DMS79 (cell line): Measurements from ENCODE around the gene CTPS1.
A peak's percentile ranks its signal among the peaks of the same experiment; 100 is the strongest.

Experiments used
- DNase-seq: peaks from one replicate; lab custom pipeline; 2025; lab: John Stamatoyannopoulos, UW

CTPS1 gene

DNA sequence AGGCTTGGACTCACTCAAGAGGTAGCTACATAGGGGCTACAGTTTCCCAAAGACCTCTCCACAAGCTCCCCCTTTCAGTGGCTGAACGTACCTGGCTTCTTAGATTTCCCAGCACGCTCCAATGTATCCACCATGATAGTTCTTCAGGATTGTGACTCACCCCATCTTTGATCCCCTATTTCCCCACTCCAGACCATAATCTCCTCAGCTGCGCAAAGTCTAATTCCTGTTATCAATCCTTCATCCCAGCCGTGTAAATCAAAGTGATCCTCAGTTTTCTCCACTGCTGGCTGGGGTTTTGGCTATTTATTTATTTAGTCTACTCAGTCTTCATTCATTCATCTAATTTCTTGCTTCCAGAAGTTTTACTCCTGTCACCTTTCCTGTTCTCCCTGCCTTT lies 13.1 kb upstream of the CTPS1 start:
- DNase-seq = no peak

DNA sequence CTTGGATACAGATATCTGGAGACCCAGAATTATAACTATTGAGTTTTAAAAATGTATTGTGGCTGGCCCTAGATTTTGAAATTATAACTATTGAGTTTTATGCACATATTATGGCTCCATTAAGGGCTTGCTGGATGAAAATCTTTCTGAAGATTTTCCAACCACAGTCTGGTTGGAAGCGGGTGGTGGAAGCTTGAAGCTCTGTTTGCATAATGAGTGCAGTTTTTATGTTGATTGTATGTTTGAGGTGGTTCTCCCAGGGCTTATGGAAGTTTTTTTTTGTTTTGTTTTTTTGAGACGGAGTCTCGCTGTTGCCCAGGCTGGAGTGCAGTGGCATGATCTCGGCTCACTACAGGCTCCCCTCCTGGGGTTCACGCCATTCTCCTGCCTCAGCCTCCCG lies 10.1 kb upstream of the CTPS1 start:
- DNase-seq = no peak

DNA sequence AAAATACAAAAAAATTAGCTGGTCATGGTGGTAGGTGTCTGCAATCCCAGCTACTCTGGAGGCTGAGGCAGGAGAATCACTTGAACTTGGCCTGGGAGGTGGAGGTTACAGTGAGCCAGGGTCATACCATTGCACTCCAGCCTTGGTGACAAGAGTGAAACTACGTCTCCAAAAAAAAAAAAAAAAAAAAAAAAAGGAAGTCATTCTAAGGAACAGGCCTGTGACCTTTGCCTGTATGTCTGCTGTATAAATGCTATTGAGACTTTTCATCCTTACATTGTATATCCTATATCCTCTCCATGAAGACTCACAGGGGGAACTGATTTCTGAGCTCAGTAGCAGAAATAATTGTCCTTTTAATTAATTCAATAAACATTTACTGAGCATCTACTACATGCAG lies 7.5 kb upstream of the CTPS1 start:
- no peak for DNase-seq

DNA sequence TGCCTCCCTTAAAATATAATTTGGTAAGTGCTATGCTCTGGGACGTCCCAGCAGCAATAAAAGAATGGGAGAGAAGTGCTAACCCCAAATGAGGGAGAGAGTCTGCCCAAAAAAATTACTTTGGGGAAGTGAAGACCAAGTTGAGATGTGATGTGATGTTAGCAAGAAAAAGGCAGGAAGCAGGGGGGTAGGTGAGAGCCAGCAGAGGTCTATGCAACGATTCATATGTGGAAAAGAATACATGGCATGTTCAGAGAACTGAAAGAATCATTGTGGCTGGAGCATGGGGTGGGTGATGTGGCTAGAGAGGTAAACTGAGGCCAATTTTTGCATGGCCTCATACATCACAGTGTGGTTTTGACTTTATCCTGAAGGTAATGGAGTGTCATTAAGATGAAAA lies 5.6 kb upstream of the CTPS1 start:
- DNase-seq = no peak

DNA sequence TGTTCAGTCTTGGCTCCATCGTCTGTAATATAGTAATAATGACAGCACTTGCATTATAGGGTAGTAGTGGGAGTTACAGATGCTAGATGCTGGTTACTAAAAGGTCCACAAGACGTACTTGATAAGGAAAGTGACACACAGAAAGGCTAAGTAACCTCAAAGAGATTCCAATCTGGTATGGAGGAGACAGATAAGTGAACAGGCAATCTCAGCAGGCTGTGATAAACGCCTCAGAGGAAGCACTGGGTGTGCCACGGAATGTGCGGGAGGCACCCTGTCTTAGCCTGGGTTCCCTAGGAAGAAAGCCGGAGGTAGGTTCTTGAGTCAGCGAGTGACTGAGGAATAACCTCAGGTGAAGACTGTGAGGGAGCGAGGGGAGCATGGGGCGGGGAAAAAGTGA lies 4.6 kb upstream of the CTPS1 start:
- DNase-seq = no peak

DNA sequence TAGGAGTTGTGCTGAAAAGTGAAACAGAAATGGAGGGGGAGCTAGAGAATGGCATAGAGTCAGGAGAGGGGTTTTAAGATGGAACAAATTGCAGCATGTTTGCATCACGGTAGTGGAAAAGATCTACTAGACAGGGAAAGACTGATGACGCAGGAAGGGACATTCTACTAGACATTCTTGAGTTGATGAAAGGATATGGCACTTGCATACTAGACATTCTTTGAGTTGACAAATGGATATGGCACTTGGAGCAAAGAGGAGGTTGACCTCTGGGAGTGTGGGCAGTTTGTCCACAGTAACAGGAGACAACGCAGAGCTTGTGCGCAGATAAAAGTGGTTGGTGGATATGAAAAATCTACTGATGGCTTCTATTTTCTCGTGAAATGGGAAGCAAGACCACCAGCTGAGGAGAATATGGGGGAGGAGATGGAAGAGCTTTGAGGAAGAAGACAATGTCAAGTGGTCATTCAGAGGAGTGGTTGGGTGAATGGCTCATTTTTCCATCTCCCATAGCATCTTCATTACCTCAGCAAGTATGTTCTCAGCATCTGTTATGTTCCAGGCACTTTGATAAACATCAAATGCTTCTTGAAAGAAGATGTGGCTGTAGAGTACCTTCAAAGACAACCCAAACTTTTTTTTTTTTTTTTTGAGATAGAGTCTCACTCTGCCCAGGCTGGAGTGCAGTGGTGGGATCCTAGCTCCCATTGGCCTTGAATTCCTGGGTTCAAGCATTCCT lies 2.4 kb upstream of the CTPS1 start:
- DNase-seq = no peak

DNA sequence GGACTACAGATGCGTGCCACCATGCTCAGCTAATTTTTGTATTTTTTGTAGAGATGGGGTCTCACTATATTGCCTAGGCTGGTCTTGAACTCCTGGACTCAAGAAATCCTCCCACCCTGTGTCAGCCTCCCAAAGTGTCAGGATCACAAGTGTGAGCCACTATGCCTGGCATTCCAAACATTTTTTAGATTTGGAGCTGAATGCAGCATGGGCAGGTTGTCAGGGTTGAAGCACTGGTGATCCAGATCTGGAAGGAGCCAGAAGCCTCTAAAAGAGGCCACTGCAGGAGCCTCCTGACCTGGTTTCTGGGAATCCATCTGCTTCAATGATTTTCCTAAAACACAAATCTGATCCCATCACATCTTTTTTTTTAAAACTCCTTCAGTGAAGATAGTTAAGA lies 1.8 kb upstream of the CTPS1 start:
- no peak for DNase-seq

DNA sequence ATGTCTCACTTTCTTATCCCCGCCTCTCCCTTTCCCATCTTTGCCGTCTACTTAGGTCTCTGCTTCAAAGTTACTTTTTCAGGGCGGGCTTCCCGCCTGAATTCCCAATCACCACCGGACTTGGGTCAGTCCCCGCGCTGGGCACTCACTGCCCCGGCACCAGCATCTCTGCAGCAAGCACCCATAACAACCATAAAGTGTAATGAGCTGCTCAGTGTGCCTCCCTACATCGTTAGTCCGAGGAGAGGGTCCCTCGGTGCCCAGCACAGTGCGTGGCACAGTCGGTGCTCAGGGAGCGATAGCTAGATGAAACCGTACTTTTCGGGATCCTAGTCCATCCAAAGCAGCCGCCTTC lies 633 bp upstream of the CTPS1 start:
- DNase-seq = no peak

DNA sequence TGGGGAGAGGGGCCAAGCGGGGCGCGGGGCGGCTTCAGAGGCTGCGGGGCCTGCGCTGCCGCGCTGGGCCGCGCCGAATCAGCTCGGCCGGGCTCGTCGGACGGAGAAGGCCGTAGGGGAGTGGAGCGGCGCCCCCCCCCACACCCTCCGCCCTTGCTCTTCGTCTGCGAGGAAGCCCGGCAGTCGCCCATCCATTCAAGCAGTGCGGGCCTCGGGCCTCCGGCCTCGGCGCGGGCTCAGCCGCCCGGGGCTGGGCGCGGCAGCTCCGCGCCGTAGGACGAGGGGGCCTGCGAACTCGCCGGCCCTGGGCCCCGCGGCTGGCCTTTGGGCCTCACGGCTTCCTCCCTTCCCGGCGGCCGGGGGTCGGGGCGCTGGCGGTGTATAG lies 564 bp downstream of the CTPS1 start:
- no peak for DNase-seq

DNA sequence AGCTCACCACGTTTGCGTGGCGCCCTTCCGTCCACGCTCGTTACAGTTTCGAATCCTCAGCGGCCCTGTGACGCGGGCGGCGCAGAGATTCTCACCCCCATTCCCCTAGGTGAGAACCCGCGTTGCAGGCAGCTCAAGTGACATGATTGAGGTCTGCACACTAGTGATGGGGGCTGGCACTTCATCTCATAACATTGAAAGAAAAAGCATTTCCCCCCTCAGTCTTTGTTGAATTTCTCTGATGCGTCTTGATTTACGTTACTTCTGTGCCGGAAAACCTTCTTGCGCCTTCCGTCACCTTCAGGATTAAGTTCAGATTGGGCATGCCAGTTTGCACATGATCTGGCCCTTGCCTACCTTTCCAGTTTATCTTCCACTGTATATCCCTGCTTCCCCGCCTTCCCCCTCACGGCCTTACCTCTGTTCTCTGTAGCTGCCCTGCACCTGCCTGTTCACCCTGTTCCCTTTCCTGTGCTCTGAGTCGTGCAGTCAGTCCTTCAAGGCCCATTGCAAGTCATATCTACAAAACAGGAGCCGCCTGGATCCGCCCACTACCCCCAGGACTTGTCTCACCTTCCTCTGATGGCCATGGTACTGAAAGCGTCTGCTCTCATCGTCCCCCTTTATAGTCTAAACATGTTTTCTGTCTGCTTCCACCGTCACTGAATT lies 1.1 kb downstream of the CTPS1 start:
- DNase-seq = peak; percentile 60

DNA sequence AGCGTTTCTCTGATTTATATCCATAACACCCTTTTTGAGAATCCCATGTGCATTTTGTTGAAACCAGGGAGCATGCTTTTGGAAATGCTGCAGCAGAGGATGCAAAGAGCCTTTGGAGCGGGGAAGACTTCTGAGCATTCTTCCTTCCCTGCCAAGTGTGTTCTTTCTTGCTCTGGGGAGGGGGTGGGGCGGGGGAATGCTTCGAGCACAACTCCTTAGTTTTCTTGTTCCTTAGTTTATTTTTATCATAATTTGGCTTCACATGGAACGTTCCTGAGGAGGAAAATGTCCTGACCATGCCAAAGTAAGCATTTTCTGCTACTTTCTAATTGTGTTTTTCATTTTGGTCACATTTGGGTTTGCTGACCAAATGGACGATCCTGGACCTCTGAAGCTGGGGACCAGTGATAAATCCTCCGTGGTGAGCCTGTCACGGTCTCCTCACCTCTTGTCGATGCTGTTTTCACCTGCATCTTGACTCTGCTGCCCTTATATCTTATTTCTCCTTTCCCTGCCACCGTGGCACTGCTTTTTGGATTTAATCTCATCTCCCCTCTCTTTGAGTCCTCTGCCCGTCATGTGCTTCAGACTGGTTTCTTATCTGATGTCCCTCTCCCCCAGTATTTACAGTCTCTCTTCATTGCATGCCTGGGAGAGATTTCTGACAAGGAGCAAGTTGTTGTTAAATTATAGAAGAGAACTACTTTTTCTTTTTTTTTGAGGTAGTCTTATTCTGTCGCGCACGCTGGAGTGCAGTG lies 2.4 kb downstream of the CTPS1 start:
- DNase-seq = no peak

DNA sequence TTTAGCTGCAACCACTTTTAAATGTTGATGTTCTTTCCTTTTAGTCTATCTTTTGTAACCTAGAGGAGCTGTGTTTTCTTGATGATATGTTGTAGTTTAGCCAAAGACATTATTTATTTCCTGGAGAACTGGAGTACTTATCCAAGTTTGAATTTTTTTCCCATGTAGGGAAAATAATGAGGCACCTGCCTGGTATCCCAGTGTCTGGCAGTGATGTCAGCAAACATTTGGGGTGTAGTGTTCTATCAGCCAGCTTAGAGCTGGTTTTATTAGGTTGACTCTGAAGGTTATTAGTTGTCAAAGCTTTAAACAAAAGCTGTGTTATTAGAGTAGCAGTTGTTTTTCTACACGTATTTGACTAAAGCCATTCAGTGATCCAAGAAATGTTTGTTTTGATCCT lies 3.2 kb downstream of the CTPS1 start:
- no peak for DNase-seq

DNA sequence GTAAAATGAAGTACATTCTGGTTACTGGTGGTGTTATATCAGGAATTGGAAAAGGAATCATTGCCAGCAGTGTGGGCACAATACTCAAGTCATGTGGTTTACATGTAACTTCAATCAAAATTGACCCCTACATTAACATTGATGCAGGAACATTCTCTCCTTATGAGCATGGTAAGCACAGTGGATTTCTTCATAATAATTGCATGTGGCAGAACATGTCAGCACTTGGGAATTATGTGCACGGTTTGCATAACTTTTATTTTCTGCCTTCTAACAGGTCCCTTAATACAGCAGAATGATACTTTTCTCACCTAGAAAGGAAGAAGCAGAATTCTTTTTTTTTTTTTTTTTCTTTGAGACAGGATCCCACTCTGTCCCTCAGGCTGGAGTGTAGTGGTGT lies 3.8 kb downstream of the CTPS1 start:
- DNase-seq = no peak

DNA sequence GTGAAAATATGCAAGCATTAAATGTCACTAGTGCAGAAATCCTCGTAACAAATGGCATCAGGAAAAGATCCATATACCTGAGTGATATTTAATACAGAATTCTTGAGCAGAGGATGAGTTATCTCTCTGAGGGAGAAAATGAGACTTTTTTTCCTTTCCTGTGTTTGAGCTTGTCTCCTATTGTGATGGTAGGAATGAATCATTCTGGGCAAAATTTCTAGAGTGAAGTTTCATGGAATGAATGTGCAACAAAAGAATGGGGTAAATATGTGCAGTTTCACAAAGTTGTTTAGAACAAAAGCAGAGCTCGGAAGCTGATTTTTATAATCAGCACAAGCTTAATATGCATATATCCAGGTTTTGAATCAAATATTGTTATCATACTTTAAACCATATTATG lies 4.6 kb downstream of the CTPS1 start:
- DNase-seq = no peak

DNA sequence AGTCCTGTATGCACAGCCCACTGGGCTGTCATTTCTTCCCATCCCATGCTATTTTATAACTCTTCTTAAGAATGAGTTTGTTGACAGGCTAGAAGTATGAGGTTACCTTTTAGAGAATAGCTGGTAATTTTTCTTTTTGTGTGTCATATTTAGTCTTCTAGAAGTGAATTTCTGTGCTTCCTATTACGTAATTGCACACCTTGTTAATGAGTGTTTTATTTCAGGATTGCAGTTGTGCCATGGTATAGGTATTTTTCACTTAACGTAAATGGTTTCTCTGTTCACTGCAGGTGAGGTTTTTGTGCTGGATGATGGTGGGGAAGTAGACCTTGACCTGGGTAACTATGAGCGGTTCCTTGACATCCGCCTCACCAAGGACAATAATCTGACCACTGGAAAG lies 5.0 kb downstream of the CTPS1 start:
- no peak for DNase-seq

DNA sequence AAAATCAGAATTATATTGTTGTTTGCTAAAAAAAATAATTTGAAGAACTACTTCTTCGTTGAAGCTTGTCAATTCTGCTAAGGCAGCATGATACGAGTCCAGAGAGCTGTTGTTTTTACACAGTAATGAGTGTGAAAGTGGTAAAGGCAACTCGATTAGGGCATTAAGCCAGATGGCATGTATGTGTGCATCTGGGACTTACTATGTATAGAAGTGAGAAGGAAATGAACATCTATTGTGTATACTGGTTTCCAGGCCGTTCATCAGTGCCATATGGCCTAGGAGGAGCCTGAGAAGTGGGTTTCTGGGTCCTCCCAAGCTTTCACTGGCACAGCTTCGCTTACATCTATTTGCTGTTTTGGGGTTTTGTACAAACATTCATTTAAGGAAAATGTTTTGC lies 5.7 kb downstream of the CTPS1 start:
- no peak for DNase-seq

DNA sequence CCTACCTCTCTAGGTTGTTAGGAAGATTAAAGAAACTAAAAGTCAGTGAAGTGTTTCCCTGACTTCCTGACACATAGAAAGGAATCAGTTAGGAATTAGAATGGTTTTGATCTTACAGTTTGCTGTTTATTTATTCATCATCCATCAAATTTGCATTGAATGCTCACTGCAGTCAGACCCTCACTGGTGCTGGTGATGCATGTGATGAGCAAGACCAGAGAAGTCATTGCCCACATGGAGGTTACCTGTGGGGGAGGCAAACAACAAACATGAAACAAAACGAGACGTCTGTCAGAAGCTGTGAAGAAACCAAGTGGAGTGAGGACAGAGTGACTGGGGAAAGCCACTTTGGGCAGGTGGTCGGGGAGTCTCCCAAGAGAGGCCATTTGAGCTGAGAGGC lies 6.4 kb downstream of the CTPS1 start:
- DNase-seq = no peak

DNA sequence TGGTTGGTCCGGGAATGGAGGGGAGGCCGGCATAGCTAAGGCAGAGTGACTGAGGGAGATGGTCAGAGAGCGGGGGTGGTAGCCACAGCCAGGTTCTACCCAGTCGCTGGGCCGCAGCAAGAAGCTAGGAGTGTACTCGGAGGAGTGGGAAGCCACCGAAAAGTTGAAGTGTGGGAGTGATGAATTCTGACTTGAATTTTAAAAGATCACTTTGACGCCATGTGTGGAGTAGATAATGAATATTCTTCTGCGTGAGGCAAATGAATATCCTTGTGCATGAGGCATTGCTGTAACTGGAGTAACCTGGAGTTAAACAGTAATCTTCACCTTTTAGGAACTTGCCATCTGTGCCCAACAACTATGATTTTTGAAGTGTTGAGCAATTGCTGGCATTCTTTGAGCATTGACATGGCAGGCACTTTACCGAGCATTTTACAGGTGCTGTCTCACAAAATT lies 6.9 kb downstream of the CTPS1 start:
- DNase-seq = no peak

DNA sequence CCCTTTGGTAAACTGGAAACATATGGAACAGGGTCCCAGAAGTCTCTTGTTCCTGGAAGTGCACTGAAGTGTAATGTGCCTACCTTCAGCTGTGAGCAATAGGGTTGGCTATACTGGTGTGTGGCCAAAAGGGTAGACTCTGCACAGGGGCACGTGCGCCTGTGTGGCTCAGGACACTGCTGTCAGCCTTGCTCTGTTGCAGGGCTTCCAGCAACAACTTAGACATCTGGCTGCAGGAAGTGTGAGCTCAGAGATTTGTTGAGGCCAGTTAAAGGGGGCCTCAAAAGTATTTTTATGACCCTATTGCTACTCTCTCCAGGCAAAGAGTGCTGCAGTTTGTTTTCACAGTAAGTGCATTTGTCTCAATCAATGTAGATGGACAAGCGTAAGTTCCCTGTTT lies 7.5 kb downstream of the CTPS1 start:
- DNase-seq = no peak

DNA sequence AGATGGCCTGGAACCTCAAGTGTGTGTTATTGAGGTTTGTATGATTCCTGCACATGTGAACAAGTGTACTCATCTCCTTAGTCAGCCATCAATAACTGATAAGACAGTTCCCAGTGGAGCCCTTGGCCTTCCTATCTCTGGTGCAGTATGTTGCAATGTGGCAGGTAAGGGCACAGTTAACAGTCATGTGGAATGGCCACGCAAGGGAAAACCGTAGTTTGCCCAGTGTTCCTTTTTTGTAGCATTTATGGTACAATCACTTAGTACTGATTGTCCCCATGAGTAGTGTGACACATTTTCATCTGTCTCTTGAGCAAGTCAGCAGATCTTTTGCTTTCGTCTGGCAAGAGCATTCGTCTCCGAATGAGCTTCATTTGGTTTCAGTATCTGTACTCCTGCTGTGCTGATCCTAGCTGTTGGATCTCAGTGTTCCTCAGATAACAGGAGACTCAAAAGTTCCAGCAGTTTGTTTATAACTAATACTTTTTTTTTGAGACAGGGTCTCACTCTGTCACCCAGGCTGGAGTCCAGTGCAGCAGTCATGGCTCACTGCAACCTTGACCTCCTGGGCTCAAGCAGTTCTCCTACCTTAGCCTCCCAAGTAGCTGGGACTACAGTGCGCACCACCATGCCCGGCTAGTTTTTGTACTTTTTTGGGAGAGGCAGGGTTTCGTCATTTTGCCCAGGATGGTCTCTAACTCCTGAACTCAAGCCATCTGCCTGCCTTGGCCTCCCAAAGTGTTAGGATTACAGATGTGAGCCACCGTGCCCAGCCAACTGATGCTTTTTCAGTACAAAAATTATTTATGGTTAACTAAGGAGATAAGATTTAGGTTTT lies 8.2 kb downstream of the CTPS1 start:
- DNase-seq = no peak

DNA sequence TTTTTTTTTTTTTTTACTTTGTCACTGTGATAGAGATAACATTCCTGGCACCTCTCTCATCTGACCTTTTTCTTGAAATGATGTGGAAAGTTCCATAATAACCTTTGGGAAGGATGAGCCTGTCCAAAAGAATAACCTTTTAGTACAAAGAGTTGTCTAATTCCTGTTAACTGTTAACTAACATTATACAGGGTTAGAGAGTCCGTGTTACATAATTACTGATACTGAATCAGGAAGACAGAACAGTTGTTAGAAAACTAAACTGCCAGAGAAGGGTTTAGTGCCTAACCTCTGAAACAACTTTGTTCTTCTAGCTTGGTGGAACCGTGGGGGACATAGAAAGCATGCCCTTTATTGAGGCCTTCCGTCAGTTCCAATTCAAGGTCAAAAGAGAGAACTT lies 8.8 kb downstream of the CTPS1 start:
- DNase-seq = no peak

DNA sequence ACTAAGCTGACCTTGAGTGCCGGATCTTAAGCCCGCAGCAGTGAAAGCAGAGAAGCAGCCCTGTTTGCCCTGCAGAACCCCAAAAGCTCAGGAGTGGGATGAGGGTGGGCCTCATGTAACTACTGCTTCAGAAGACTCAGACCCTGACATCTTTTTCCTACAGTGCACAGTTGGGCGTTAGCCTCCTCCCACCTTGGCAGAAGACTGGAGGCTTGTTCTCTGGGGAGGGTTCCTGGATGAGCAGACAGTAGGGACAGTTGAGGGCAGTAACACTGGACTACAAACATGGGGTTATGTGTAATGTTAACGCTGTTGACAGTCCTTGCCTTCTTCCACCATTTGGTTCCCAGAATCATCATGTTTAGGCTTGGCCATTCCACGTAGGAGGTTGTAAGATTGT lies 9.6 kb downstream of the CTPS1 start:
- no peak for DNase-seq

DNA sequence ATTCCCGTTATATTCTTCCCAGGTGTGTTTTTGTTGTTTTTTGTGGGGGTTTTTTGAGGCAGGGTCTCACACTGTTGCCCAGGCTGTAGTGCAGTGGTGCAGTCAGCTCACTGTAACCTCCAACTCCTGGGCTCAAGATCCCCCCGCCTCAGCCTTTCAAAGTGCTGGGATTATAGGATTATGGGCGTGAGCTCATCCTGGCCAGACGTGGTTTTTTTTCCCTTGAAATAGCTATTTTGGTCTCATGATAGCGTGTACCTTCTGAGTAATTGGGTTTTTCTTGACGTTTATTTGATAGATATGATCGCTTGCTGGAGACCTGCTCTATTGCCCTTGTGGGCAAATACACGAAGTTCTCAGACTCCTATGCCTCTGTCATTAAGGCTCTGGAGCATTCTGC lies 17.6 kb downstream of the CTPS1 start:
- no peak for DNase-seq
